ENCODE measurements around the gene PRKACA.
A peak's percentile ranks its signal among the peaks of the same experiment; 100 is the strongest.

Gene PRKACA

DNA sequence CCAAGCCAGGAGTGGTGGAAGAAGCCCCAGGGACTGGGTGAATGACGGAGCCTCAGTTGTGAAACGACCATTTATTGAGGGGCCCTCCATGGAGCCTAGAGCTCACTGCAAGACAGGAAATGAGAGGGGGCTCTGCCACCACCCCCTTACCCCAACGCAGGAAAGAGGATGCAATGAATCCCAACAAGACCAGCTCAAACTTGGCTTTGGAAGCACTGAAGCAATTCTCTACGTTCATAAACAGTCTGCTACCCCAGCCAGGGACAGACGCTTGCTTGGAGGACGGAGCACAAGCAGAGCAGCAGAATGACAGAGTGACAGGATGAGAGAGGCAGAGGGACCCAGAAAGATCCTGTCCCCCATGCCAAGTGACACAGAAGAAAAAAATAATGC, 1.0 kb downstream of the PRKACA start:
- Histone ChIP-seq H3K4me3 (ENCODE audit: low read depth, low read length) (peak overlapping the region; percentile 80), H3K4me1 (peaks cover 9% of the 10 kb centered on the region), H3K27me3 (no peaks in the 10 kb centered on the region), H3K36me3 (no peaks in the 10 kb centered on the region), H3K9me3 (no peaks in the 10 kb centered on the region)
- TF ChIP-seq, protein P1, sequence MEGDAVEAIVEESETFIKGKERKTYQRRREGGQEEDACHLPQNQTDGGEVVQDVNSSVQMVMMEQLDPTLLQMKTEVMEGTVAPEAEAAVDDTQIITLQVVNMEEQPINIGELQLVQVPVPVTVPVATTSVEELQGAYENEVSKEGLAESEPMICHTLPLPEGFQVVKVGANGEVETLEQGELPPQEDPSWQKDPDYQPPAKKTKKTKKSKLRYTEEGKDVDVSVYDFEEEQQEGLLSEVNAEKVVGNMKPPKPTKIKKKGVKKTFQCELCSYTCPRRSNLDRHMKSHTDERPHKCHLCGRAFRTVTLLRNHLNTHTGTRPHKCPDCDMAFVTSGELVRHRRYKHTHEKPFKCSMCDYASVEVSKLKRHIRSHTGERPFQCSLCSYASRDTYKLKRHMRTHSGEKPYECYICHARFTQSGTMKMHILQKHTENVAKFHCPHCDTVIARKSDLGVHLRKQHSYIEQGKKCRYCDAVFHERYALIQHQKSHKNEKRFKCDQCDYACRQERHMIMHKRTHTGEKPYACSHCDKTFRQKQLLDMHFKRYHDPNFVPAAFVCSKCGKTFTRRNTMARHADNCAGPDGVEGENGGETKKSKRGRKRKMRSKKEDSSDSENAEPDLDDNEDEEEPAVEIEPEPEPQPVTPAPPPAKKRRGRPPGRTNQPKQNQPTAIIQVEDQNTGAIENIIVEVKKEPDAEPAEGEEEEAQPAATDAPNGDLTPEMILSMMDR (IDR thresholded peaks at IDR 0.05; ENCODE audit: low read depth, low read length) = no peak
- DNase-seq = no peak

DNA sequence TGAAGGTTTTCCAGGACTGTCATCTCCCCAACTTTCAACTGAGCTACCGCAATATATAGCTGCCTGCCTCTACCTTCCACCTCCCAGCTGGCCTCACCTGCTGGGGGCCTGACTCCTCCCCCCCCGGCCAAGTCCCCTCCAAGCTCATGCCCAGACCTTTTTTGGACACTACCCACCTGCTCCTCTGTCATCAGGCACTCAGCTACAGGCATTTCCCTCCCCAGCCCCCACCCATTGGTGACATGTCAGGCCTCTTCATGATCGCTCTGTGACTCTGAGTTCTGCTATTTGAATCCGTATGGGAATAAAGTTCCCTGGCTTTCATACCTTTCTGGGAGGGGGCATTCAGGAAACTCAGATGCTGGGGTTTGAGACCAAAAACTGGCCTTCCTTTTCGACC, 1.8 kb downstream of the PRKACA start:
- H3K4me3 ChIP-seq (ENCODE audit: low read depth, low read length) = no peak overlapping the region
- DNase-seq = no peak
- TF ChIP-seq, protein P1 (IDR thresholded peaks at IDR 0.05; ENCODE audit: low read depth, low read length) = no peak
- no peaks in the 10 kb centered on the region for H3K9me3 ChIP-seq
- H3K36me3 ChIP-seq = no peaks in the 10 kb centered on the region
- H3K4me1 ChIP-seq = peaks cover 9% of the 10 kb centered on the region
- H3K27me3 ChIP-seq = no peaks in the 10 kb centered on the region

DNA sequence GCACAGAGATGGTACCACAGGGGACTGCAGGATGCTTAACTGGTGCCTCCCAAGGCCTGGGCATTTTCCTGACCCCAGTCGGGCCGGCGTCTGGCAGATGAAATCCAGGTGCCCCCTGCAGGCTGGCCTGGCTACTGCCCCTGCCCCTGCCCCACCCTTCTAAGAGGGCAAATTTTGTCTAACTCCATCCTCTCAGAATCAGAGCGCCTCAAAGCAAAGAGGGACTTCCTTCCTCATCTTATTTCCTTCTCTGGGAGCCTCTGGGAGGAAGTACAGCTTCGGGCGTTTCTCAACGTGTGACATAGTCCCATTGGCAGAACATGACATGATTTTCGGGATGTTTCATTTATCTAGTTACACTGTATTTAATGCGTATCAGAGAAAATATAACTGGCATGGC, 2.7 kb downstream of the PRKACA start:
- Histone ChIP-seq H3K27me3 (no peaks in the 10 kb centered on the region), H3K4me3 (ENCODE audit: low read depth, low read length) (no peak overlapping the region), H3K9me3 (no peaks in the 10 kb centered on the region), H3K36me3 (no peaks in the 10 kb centered on the region), H3K4me1 (peaks cover 9% of the 10 kb centered on the region)
- DNase-seq = peak; percentile 61
- TF ChIP-seq, protein P1 (IDR thresholded peaks at IDR 0.05; ENCODE audit: low read depth, low read length) = peak; percentile 56

DNA sequence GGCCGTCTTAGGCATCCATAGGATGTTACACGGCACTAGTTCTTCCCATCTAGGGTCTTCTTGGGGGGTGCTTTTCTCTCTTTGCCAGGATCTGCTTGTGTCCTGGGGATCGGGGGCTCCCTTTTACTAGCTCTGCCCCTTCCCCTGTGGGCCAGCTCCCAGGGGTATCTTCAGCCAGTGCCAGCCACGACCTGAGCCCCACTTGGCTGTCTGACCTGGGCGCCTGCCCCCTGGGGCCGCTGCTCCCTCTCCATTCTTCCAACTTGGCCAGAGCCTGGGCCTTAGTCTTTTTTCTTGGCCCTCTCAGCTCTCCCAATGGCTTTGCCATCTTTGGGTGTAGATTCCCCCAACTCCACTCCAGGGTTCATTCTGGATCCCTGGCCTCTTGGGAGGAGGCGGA, 3.1 kb downstream of the PRKACA start:
- Histone ChIP-seq H3K4me1 (peaks cover 9% of the 10 kb centered on the region), H3K9me3 (no peaks in the 10 kb centered on the region), H3K36me3 (no peaks in the 10 kb centered on the region), H3K4me3 (ENCODE audit: low read depth, low read length) (no peak overlapping the region), H3K27me3 (no peaks in the 10 kb centered on the region)
- DNase-seq = no peak
- TF ChIP-seq, protein P1 (IDR thresholded peaks at IDR 0.05; ENCODE audit: low read depth, low read length) = no peak

DNA sequence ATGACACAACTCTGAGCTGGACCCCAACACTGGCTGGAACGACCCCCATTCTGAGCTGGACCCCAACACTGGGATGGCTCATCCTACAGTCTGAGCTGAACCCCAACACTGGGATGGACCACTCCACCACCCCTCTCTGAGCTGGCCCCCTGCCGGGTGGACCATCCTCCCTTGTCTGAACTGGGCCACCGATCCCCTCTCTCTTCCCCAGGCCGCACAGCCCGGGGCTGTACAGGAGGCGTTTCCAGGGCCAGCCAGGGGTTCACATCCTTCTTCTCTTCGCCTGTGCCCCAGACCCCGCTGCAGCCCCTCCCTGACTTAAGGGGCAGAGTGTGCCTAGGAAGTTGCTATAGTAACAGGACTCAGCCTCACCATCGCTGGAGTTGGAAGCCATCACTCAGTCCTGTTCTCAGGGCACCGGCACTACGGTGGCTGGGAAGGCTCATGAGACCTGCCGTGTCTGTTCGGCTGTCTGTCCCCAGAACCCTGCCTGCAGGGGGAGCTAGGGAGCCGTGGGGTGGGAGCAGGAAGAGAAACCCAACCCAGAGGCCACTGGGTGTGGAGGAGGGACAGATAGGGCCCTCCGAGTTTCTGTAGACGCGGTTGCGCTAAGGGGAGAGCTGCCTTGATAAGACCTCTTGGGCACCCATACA, 3.7 kb downstream of the PRKACA start:
- Histone ChIP-seq H3K4me1 (peaks cover 5% of the 10 kb centered on the region; the same call in 1 of the 2 replicates), H3K4me3 (ENCODE audit: low read depth, low read length) (no peak overlapping the region), H3K9me3 (no peaks in the 10 kb centered on the region), H3K36me3 (no peaks in the 10 kb centered on the region), H3K27me3 (no peaks in the 10 kb centered on the region)
- TF ChIP-seq, protein P1 (IDR thresholded peaks at IDR 0.05; ENCODE audit: low read depth, low read length) = peak; percentile 36
- DNase-seq = no peak

DNA sequence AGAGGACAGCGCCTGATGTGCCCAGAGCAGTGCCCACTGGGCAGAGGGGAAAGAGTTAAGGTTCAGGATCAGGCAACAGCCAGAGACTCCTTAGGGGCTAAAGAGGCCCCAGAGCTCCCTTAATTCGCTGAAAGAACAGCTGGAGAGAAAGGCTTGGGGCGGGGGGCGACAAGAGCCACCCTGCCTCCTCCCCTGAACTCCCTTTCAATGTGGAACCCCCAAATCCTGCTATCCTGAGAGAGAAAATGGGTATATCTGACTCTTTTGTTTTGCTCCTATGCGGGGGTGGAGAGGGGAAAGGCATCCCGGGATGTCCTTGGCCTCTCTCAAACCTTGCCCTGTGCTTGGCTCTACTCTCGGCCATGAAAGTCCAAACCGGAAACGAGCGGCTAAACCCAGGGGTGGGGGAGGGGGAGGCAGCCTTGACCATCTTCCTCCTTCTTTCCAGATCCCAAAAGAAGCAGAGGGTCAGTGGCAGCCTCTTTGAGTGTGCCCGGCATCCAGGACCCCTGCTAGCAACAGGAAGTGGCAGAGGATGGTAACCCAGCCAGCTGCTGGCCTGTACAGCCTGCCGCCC, 4.7 kb downstream of the PRKACA start:
- H3K4me1 ChIP-seq = no peaks in the 10 kb centered on the region
- no peaks in the 10 kb centered on the region for H3K27me3 ChIP-seq
- no peak for DNase-seq
- H3K36me3 ChIP-seq = no peaks in the 10 kb centered on the region
- no peaks in the 10 kb centered on the region for H3K9me3 ChIP-seq
- H3K4me3 ChIP-seq (ENCODE audit: low read depth, low read length) = no peak overlapping the region
- TF ChIP-seq, protein P1 (IDR thresholded peaks at IDR 0.05; ENCODE audit: low read depth, low read length) = no peak

Data from BE2C (cell line).